ENCODE results near the gene RASSF1. TPM values are rescaled to one million over a fixed set of nuclear protein-coding genes. Genes with fewer than 3 reads are reported as not detected.

Gene RASSF1
- total and polyA plus RNA-seq, 2 of the 13 experiments (the other 11 are each of a cell fraction or from before 2014, with no cell fraction given): 10.2 to 27.5 TPM

DNA sequence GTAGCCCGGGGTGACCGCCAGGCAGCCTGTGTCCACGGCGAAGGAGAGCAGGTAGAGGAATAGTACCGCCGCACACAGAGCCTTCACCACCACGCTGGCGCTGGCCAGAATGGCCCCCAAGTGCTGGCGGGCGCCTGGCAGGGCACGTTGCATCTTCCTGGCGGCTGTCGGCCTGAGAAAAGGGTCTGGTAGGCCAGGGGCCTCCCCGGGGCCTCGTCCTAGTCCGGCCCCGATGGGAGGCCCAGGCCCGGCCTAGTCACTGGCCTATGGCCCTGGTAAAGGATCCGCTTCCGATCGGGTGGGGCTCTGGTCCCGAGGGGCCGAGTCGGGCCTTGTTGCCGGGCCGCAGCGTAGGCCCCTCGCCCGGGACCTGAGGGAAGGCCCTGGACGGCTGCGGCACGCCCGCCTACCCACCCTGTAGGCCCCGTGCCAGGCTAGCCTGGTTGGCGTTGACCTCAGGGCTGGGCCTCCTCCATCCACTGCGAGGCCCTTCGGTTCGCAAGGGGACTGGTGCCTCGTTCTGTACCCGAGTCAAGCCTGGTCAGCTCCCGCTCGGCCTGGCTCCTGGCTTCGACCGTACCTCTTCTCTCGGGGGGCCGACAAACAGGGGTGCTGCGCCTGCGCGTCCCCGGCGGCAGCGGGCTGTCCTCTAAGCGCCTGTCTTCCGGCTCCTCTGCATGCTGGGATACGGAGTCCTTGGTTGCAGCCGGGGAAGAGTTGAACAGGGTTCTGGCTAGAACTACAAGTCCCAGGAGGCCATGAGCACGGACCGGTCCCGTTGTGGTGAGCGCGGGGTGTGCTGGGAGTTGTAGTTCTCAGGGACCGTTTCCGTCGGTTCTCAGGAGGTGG, 18.5 kb upstream of the RASSF1 start, which contains the start of gene TMEM115 (continued):
- TF ChIP-seq, protein P1, sequence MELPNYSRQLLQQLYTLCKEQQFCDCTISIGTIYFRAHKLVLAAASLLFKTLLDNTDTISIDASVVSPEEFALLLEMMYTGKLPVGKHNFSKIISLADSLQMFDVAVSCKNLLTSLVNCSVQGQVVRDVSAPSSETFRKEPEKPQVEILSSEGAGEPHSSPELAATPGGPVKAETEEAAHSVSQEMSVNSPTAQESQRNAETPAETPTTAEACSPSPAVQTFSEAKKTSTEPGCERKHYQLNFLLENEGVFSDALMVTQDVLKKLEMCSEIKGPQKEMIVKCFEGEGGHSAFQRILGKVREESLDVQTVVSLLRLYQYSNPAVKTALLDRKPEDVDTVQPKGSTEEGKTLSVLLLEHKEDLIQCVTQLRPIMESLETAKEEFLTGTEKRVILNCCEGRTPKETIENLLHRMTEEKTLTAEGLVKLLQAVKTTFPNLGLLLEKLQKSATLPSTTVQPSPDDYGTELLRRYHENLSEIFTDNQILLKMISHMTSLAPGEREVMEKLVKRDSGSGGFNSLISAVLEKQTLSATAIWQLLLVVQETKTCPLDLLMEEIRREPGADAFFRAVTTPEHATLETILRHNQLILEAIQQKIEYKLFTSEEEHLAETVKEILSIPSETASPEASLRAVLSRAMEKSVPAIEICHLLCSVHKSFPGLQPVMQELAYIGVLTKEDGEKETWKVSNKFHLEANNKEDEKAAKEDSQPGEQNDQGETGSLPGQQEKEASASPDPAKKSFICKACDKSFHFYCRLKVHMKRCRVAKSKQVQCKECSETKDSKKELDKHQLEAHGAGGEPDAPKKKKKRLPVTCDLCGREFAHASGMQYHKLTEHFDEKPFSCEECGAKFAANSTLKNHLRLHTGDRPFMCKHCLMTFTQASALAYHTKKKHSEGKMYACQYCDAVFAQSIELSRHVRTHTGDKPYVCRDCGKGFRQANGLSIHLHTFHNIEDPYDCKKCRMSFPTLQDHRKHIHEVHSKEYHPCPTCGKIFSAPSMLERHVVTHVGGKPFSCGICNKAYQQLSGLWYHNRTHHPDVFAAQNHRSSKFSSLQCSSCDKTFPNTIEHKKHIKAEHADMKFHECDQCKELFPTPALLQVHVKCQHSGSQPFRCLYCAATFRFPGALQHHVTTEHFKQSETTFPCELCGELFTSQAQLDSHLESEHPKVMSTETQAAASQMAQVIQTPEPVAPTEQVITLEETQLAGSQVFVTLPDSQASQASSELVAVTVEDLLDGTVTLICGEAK (IDR thresholded peaks at IDR 0.05): no peak
- TF ChIP-seq, protein P1 (CRISPR knock-in tag; IDR thresholded peaks at IDR 0.05): peak; percentile 80
- TF ChIP-seq ONECUT2 (CRISPR knock-in tag; IDR thresholded peaks at IDR 0.05): no peak
- no peak for TF ChIP-seq NBN (conservative IDR thresholded peaks at IDR 0.05)
- TF ChIP-seq, protein P2, sequence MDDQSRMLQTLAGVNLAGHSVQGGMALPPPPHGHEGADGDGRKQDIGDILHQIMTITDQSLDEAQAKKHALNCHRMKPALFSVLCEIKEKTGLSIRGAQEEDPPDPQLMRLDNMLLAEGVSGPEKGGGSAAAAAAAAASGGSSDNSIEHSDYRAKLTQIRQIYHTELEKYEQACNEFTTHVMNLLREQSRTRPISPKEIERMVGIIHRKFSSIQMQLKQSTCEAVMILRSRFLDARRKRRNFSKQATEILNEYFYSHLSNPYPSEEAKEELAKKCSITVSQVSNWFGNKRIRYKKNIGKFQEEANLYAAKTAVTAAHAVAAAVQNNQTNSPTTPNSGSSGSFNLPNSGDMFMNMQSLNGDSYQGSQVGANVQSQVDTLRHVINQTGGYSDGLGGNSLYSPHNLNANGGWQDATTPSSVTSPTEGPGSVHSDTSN (CRISPR knock-in tag; IDR thresholded peaks at IDR 0.05; ENCODE audit: borderline replicate concordance): peak; percentile 13; the same call in 1 of the 2 replicates
- TF ChIP-seq, protein P3, sequence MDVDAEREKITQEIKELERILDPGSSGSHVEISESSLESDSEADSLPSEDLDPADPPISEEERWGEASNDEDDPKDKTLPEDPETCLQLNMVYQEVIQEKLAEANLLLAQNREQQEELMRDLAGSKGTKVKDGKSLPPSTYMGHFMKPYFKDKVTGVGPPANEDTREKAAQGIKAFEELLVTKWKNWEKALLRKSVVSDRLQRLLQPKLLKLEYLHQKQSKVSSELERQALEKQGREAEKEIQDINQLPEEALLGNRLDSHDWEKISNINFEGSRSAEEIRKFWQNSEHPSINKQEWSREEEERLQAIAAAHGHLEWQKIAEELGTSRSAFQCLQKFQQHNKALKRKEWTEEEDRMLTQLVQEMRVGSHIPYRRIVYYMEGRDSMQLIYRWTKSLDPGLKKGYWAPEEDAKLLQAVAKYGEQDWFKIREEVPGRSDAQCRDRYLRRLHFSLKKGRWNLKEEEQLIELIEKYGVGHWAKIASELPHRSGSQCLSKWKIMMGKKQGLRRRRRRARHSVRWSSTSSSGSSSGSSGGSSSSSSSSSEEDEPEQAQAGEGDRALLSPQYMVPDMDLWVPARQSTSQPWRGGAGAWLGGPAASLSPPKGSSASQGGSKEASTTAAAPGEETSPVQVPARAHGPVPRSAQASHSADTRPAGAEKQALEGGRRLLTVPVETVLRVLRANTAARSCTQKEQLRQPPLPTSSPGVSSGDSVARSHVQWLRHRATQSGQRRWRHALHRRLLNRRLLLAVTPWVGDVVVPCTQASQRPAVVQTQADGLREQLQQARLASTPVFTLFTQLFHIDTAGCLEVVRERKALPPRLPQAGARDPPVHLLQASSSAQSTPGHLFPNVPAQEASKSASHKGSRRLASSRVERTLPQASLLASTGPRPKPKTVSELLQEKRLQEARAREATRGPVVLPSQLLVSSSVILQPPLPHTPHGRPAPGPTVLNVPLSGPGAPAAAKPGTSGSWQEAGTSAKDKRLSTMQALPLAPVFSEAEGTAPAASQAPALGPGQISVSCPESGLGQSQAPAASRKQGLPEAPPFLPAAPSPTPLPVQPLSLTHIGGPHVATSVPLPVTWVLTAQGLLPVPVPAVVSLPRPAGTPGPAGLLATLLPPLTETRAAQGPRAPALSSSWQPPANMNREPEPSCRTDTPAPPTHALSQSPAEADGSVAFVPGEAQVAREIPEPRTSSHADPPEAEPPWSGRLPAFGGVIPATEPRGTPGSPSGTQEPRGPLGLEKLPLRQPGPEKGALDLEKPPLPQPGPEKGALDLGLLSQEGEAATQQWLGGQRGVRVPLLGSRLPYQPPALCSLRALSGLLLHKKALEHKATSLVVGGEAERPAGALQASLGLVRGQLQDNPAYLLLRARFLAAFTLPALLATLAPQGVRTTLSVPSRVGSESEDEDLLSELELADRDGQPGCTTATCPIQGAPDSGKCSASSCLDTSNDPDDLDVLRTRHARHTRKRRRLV (CRISPR knock-in tag; IDR thresholded peaks at IDR 0.05): no peak
- peak; percentile 54 for TF ChIP-seq ZNF331 (CRISPR knock-in tag; IDR thresholded peaks at IDR 0.05)
- TF ChIP-seq, protein P4, sequence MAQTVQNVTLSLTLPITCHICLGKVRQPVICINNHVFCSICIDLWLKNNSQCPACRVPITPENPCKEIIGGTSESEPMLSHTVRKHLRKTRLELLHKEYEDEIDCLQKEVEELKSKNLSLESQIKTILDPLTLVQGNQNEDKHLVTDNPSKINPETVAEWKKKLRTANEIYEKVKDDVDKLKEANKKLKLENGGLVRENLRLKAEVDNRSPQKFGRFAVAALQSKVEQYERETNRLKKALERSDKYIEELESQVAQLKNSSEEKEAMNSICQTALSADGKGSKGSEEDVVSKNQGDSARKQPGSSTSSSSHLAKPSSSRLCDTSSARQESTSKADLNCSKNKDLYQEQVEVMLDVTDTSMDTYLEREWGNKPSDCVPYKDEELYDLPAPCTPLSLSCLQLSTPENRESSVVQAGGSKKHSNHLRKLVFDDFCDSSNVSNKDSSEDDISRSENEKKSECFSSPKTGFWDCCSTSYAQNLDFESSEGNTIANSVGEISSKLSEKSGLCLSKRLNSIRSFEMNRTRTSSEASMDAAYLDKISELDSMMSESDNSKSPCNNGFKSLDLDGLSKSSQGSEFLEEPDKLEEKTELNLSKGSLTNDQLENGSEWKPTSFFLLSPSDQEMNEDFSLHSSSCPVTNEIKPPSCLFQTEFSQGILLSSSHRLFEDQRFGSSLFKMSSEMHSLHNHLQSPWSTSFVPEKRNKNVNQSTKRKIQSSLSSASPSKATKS (CRISPR knock-in tag; IDR thresholded peaks at IDR 0.05): no peak
- TF ChIP-seq RFXANK (CRISPR knock-in tag; IDR thresholded peaks at IDR 0.05): no peak
- TF ChIP-seq NR3C1 (CRISPR knock-in tag; IDR thresholded peaks at IDR 0.05): 0 out of 2 replicates have a peak, but pooled peaks have one; percentile 68
- TF ChIP-seq GZF1 (CRISPR knock-in tag; IDR thresholded peaks at IDR 0.05): peak; percentile 50; the same call in 1 of the 2 replicates
- TF ChIP-seq RFX1 (IDR thresholded peaks at IDR 0.05): no peak
